Measurements from ENCODE around the gene DOK3.

DOK3 gene

DNA sequence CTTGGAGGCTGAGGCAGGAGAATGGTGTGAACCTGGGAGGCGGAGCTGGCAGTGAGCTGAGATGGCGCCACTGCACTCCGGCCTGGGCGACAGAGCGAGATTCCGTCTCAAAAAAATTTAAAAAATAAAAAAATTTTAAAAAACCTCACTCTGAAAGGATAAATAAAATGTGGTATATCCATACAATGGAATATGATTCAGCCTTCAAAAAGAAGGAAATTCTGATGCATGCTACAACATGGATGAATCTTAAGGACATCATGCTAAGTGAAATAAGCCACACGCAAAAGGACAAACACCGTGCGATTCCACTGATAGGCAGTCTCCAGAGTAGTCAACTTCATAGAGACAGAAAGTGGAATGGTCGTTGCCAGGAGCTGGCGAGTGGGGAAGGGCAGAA lies 44.6 kb downstream of the DOK3 start:
- H3K4me3 ChIP-seq (ENCODE audit: low read depth, low read length), result no peak overlapping the region
- no peak for DNase-seq (ENCODE audit: low read depth)
- TF ChIP-seq, protein P1, sequence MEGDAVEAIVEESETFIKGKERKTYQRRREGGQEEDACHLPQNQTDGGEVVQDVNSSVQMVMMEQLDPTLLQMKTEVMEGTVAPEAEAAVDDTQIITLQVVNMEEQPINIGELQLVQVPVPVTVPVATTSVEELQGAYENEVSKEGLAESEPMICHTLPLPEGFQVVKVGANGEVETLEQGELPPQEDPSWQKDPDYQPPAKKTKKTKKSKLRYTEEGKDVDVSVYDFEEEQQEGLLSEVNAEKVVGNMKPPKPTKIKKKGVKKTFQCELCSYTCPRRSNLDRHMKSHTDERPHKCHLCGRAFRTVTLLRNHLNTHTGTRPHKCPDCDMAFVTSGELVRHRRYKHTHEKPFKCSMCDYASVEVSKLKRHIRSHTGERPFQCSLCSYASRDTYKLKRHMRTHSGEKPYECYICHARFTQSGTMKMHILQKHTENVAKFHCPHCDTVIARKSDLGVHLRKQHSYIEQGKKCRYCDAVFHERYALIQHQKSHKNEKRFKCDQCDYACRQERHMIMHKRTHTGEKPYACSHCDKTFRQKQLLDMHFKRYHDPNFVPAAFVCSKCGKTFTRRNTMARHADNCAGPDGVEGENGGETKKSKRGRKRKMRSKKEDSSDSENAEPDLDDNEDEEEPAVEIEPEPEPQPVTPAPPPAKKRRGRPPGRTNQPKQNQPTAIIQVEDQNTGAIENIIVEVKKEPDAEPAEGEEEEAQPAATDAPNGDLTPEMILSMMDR (conservative IDR thresholded peaks at IDR 0.05; ENCODE audit: low read depth, low read length), result no peak

DNA sequence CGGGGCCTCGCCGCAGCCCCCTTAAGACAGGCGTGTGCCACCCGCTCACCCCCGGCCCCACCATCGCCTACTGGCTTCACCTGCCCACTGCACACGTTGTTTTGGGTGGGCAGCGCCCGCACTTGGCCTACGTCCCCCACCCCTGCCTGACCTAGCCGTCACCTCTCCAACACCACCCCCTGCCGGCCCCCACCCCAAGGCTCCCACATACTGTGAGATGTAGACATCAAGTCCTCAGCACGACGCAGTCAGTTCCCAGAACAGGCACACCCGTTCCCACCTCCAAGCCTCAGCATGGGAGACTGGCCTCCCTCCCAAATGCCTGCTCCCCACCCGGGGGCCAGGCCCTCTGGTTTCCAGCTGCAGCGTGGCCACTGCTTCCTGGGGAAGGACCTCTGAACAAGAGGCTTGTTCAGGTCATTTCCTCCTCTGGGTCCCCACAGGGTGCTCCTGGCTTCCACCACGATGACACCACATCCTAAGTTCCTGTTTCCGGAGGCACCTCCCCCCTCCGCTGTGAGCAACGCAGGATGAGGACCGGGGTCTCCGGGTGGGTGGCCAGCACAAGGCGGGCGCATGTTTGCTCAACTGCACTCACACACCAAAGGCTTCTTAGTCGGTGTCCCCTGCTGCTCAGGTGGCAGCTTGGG lies 47.5 kb downstream of the DOK3 start:
- TF ChIP-seq, protein P1 (conservative IDR thresholded peaks at IDR 0.05; ENCODE audit: low read depth, low read length), result no peak
- no peak overlapping the region for H3K4me3 ChIP-seq (ENCODE audit: low read depth, low read length)
- peak; percentile 73 for DNase-seq (ENCODE audit: low read depth)

DNA sequence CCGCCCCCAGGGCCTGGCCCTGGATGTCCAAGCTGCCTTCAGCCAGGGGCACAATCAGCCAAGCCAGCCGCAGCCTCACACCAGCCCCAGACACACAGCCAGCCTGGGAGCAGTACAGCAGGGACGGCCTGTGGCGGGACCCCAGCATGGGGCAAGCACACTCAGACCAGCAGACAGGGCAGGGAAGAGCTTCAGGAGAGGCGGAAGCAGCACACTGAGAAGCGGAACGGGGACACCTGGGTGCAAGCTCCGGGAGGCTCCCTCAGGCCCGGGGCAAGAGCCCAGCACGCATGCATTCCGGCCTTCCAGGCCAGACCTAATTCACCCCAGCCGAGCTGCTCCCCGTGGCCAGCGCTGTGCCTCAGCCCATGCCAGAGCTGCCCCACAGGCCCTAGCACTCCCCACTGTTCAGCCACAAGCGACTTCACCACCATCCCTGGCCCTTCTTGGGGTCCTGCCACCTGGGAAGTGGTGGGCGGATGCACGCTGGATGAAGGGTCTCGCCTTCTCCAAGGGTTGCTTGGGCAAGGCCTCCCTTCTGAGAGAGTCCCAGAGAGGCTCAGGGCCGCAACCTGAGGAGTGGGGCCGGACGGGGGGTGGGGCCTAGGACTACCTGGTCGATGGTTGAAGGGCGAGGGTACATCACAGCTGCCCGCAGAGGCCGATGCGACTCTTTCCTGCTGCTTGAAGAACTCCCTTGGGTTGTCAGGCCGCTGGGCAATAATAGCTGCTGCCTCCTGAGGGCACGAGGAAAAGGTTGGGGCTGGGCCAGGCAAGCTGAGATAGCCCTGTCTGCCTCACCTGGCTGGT lies 49.6 kb downstream of the DOK3 start:
- DNase-seq (ENCODE audit: low read depth), result no peak
- TF ChIP-seq, protein P1 (conservative IDR thresholded peaks at IDR 0.05; ENCODE audit: low read depth, low read length), result no peak
- H3K4me3 ChIP-seq (ENCODE audit: low read depth, low read length), result no peak overlapping the region

DNA sequence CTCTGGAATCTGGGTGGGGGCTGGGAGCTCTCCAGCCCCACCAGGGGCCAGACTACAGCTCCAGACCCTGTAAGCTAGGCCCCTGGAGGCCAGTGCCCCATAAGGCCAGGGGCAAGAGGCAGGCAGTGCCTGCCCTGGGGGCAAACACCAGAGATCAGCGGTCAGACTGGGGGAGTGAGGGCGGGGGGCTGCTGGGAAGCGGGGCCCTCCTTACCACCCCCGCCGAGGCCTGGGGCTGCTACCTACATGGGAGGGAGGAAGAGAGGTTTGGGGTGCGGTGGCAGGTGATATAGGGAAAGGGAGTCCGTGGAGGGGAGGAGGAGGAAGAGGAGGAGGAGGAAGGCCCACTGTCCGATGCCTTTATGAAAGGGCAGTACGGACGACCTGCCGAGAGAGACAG lies 50.3 kb downstream of the DOK3 start:
- no peak overlapping the region for H3K4me3 ChIP-seq (ENCODE audit: low read depth, low read length)
- DNase-seq (ENCODE audit: low read depth), result no peak
- TF ChIP-seq, protein P1 (conservative IDR thresholded peaks at IDR 0.05; ENCODE audit: low read depth, low read length), result no peak

DNA sequence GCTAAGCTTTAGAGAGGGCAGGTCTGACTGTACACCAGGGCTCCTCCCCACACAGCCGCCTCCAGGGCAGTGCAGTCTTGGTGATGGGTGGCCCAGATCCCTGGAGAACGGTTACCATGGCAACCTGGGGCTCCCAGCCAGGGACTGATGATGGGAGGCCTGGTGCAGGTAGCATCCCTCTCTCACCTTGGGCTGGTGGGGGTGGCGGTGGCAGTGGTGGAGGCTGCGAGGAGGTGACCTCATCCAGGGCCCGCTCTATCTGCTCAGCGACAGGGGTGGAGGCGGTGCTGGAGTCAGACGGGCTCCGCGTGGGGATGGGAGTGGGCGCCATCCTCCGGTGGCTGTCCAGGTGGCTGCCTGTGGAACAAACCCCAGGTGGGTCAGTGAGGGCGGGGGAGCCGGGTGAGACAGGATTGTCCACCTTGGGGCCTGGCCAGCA lies 50.7 kb downstream of the DOK3 start:
- DNase-seq (ENCODE audit: low read depth), result peak; percentile 36
- TF ChIP-seq, protein P1 (conservative IDR thresholded peaks at IDR 0.05; ENCODE audit: low read depth, low read length), result no peak
- no peak overlapping the region for H3K4me3 ChIP-seq (ENCODE audit: low read depth, low read length)

DNA sequence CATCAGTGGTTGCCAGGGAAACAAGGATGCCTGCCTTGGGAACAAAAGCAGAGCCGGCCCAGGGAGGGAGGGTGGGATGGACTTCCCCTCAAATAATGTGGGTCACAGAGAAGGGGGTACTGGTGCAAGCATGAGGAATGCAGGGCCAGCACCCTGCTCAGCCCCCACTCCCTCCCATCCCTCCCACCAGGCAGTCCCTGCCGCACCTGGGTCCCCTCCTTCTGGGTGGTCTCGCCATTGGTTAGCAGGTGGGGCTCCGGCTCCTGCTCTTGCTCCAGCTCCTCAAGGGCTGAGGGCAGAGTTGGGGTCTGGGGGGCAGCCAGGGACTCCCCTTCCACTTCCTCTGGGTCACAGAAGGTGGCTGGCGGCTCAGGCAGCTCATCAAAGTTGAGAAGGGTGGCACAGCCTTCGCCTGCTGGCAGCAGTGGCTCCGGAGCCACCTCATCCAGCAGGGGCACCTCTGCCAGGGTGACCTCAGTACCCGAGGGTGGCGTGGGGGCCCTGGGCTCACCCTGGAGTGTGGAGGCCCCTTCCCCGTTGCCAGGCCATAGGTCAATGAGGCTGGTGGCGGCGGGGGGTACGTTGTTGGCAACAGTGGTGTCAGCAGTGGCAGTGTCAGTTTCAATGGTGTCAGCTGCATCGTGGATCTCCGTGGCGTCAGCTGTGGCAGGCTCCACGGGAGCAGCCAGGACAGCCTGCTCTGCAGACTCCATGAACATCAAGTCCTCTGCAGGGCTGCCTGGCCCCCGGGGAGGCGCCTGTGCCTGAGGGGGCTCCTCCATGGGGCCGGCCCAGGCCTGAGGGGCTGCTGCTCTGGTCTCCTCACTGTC lies 51.6 kb downstream of the DOK3 start:
- DNase-seq (ENCODE audit: low read depth), result no peak
- TF ChIP-seq, protein P1 (conservative IDR thresholded peaks at IDR 0.05; ENCODE audit: low read depth, low read length), result no peak
- no peak overlapping the region for H3K4me3 ChIP-seq (ENCODE audit: low read depth, low read length)

Measured in choroid plexus epithelial cell (primary cell).